Stimulated activated CD8-positive, alpha-beta memory T cell treated with anti-CD3 and anti-CD28 coated beads, Interleukin-15, amount 100 ng/mL, for 24 hours (primary cell): ENCODE results near the gene TRIO.
A peak's percentile ranks its signal among the peaks of the same experiment; 100 is the strongest.

Experiments
- DNase-seq: peaks from one replicate; pipeline ENCODE4 v3.0.0-alpha.2; 2020; ENCODE audit warnings: low read depth

TRIO gene

GRCh38 chr5:14123551-14123950 lies 19.6 kb upstream of the TRIO start:
- DNase-seq, result no peak

- DNase-seq, result no peak
Observed at GRCh38 chr5:14123974-14124482, 19.1 kb upstream of the TRIO start.

- no peak for DNase-seq
Observed at GRCh38 chr5:14125262-14125661, 17.9 kb upstream of the TRIO start.

- no peak for DNase-seq
Observed at GRCh38 chr5:14127587-14127986, 15.6 kb upstream of the TRIO start.

- DNase-seq, result no peak
Observed at GRCh38 chr5:14128079-14128478, 15.1 kb upstream of the TRIO start.

- no peak for DNase-seq
Observed at GRCh38 chr5:14129123-14129522, 14.0 kb upstream of the TRIO start.

- DNase-seq, result no peak
Observed at GRCh38 chr5:14131855-14132503, 11.2 kb upstream of the TRIO start.

GRCh38 chr5:14133394-14133793 lies 9.7 kb upstream of the TRIO start:
- DNase-seq, result no peak

- DNase-seq, result no peak
Observed at GRCh38 chr5:14134083-14134482, 9.1 kb upstream of the TRIO start.

- DNase-seq, result no peak
Observed at GRCh38 chr5:14134771-14135170, 8.4 kb upstream of the TRIO start.

GRCh38 chr5:14135621-14136020 lies 7.5 kb upstream of the TRIO start:
- DNase-seq, result no peak

- no peak for DNase-seq
Observed at GRCh38 chr5:14136228-14136627, 6.9 kb upstream of the TRIO start.

GRCh38 chr5:14138608-14139540 lies 4.3 kb upstream of the TRIO start:
- no peak for DNase-seq

GRCh38 chr5:14141764-14142163 lies 1.4 kb upstream of the TRIO start:
- DNase-seq, result no peak

GRCh38 chr5:14142202-14142826 lies 828 bp upstream of the TRIO start:
- no peak for DNase-seq

- DNase-seq, result no peak
Observed at GRCh38 chr5:14143546-14143840, 351 bp downstream of the TRIO start.

GRCh38 chr5:14143841-14144585 lies 871 bp downstream of the TRIO start:
- peak; percentile 10 for DNase-seq

- DNase-seq, result peak; percentile 9
Observed at GRCh38 chr5:14144586-14145434, 1.7 kb downstream of the TRIO start.

GRCh38 chr5:14145435-14146334 lies 2.5 kb downstream of the TRIO start:
- no peak for DNase-seq

GRCh38 chr5:14146725-14147124 lies 3.6 kb downstream of the TRIO start:
- DNase-seq, result no peak
